KG1 (cell line): ENCODE results near the gene SLC30A1.

Experiments
- DNase-seq: peaks from one replicate; lab custom pipeline; 2025; lab: John Stamatoyannopoulos, UW

Gene SLC30A1

DNA sequence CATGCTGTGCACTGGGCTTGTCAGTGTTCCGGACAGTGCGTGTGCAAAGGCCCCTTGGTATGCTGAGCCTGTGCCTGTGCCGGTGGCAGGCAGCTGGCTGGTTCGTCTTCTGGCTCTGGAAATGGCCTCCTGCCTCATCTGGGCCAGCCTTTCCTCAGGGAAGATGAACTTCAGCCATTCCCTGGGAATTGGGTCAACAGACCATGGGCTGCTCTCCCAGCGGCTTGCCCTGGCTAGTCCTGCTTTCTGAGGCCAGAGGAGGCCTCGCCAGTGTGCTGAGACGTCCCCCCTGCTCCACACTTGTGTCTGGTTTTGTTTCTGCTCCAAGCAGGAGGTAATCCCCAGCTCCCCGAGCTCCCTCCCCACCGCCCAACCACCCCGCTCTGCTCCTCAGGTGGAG, 54.4 kb downstream of the SLC30A1 start:
- no peak for DNase-seq

DNA sequence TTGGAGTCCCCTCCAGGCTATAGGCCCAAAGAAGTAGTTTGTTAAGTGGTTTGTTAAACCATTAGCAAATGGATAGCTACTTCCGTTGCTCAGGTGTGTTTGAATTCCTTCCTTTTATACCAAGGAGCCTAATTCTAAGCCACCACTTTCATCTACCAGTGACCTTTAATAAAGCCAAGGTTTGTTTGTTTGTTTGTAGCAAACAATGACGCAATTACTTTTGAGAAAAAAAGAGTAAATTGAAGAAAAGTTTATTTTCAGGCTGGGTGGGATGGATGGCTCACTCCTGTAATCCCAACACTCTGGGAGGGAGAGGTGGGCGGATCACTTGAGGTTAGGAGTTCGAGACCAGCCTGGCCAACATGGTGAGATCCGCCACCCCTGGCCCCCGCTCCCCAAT, 56.2 kb downstream of the SLC30A1 start:
- DNase-seq, result no peak
